Activated naive CD8-positive, alpha-beta T cell (primary cell): ENCODE measurements around the gene E2F2.
A peak's percentile ranks its signal among the peaks of the same experiment; 100 is the strongest.
"Not testable (repeated sequence)": the region's sequence is repeated elsewhere in the genome, so short reads cannot be mapped to it uniquely, and the experiment has no call there.

Experiments
- H3K27ac Mint-ChIP-seq: one replicate; pipeline ENCODE4 v1.8.0; 2021; ENCODE audit warnings: mixed read lengths
- H3K27me3 Mint-ChIP-seq: one replicate; pipeline ENCODE4 v1.8.0; 2021; ENCODE audit warnings: mixed read lengths
- H3K36me3 Mint-ChIP-seq: one replicate; pipeline ENCODE4 v1.8.0; 2021; ENCODE audit warnings: mixed read lengths
- H3K4me1 Mint-ChIP-seq: one replicate; pipeline ENCODE4 v1.8.0; 2021; ENCODE audit warnings: low read depth, mixed read lengths
- H3K4me3 Mint-ChIP-seq: one replicate; pipeline ENCODE4 v1.8.0; 2021; ENCODE audit warnings: mild to moderate bottlenecking, mixed read lengths
- H3K9me3 Mint-ChIP-seq: one replicate; pipeline ENCODE4 v1.8.0; 2021; ENCODE audit warnings: low read depth, mixed read lengths

The E2F2 gene

GRCh38 chr1:23525558-23526250 lies 5.3 kb downstream of the E2F2 start:
- no peaks in the 10 kb centered on the region for H3K36me3 Mint-ChIP-seq
- no peaks in the 10 kb centered on the region for H3K27me3 Mint-ChIP-seq
- H3K4me1 Mint-ChIP-seq = peaks cover 64% of the 10 kb centered on the region
- H3K27ac Mint-ChIP-seq = peak overlapping the region; percentile 61
- no peaks in the 10 kb centered on the region for H3K9me3 Mint-ChIP-seq
- H3K4me3 Mint-ChIP-seq = peak overlapping the region; percentile 61

DNA sequence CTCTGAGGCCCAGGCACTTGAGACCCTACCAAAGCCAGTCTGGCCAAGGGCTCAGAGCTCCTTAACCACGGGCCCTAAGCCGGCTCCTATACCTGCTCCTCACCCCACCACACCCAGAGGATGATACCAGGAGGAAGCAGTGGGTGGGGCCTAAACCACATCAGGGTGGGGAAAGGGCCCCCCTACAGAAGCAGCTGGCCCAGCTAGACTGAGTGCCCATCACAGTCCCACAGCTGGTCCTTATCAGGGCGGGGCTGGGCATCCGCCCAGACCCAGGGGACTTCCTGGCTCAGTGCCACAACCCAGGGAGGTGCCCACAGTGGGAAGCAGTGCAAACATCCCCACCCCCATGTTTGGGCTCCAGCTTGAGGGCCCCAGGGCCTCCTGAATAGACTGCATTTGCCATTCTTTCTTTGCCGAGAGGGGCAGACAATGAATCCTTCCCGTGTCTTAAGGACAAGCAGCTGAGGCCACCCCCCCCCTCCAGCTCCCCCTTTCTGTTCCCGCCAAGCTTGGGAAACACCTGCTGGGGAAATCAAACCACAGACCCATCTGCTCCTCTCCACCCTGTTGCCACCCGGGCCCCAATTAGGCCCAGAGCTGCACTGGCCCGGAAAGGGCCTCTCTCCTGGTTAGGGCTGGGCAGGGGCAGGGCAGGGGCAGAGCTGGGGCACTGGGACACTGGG lies 6.2 kb downstream of the E2F2 start:
- H3K36me3 Mint-ChIP-seq = no peaks in the 10 kb centered on the region
- peak overlapping the region; percentile 20 for H3K4me3 Mint-ChIP-seq
- no peaks in the 10 kb centered on the region for H3K9me3 Mint-ChIP-seq
- no peaks in the 10 kb centered on the region for H3K27me3 Mint-ChIP-seq
- H3K27ac Mint-ChIP-seq = no peak overlapping the region
- peaks cover 60% of the 10 kb centered on the region for H3K4me1 Mint-ChIP-seq

- Mint-ChIP-seq H3K4me3 (no peak overlapping the region), H3K27ac (no peak overlapping the region), H3K36me3 (no peaks in the 10 kb centered on the region), H3K4me1 (peaks cover 54% of the 10 kb centered on the region), H3K9me3 (no peaks in the 10 kb centered on the region), H3K27me3 (no peaks in the 10 kb centered on the region)
These were observed 6.9 kb downstream of the E2F2 start for GRCh38 chr1:23524163-23524562.

- H3K27me3 Mint-ChIP-seq = no peaks in the 10 kb centered on the region
- no peaks in the 10 kb centered on the region for H3K9me3 Mint-ChIP-seq
- peaks cover 37% of the 10 kb centered on the region for H3K4me1 Mint-ChIP-seq
- H3K4me3 Mint-ChIP-seq = no peak overlapping the region
- H3K27ac Mint-ChIP-seq = peak overlapping the region; percentile 17
- H3K36me3 Mint-ChIP-seq = peaks cover 2% of the 10 kb centered on the region
These were observed 8.6 kb downstream of the E2F2 start for GRCh38 chr1:23522244-23522982.

GRCh38 chr1:23521588-23521987 lies 9.4 kb downstream of the E2F2 start:
- H3K9me3 Mint-ChIP-seq = no peaks in the 10 kb centered on the region
- no peak overlapping the region for H3K4me3 Mint-ChIP-seq
- H3K4me1 Mint-ChIP-seq = peaks cover 29% of the 10 kb centered on the region
- no peaks in the 10 kb centered on the region for H3K27me3 Mint-ChIP-seq
- H3K36me3 Mint-ChIP-seq = peaks cover 2% of the 10 kb centered on the region
- H3K27ac Mint-ChIP-seq = peak overlapping the region; percentile 8

DNA sequence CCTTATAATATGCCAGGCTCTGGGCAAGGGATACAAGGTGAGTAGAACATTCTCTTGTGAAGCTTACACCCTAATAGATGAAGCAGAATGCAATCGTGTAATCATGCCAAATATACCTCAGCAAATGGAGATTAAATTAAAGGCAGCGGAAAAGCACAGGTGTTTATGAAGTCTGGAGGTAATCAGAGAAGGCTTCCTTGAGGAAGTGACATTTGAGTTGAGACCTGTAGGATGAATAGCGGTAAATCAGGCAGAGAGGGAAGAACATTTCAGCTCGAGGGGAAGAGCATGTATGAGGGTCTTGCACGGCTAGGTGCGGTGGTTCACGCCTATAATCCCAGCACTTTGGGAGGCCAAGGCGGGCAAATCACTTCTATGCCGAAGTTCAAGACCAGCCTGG lies 13.5 kb downstream of the E2F2 start:
- H3K36me3 Mint-ChIP-seq = peaks cover 2% of the 10 kb centered on the region
- no peaks in the 10 kb centered on the region for H3K9me3 Mint-ChIP-seq
- H3K27ac Mint-ChIP-seq = no peak overlapping the region
- H3K27me3 Mint-ChIP-seq = no peaks in the 10 kb centered on the region
- H3K4me3 Mint-ChIP-seq = no peak overlapping the region
- no peaks in the 10 kb centered on the region for H3K4me1 Mint-ChIP-seq

GRCh38 chr1:23515905-23516304 lies 15.1 kb downstream of the E2F2 start:
- no peaks in the 10 kb centered on the region for H3K9me3 Mint-ChIP-seq
- H3K27me3 Mint-ChIP-seq = no peaks in the 10 kb centered on the region
- H3K36me3 Mint-ChIP-seq = peaks cover 2% of the 10 kb centered on the region
- no peak overlapping the region for H3K27ac Mint-ChIP-seq
- no peak overlapping the region for H3K4me3 Mint-ChIP-seq
- H3K4me1 Mint-ChIP-seq = no peaks in the 10 kb centered on the region

- no peak overlapping the region for H3K27ac Mint-ChIP-seq
These were observed 16.8 kb downstream of the E2F2 start for GRCh38 chr1:23514111-23514679.

DNA sequence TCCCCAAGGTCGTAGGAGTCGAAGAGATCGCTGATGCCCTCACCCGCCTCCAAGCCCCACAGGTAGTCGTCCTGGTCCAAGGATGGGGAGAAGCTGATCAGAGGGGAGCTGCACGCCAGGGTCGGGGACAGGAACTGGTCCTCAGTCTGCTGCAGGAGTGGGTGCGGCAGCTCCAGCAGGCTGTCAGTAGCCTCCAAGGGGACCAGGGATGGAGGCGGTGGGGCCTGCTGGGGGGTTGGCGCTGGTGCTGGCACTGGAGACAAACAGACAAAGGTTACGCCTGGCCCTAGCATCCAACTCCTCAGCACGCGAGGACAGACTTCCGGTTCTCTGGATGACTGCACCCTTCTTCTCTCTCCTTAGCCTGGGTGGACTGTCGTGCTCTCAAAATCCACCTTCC lies 21.1 kb downstream of the E2F2 start:
- Mint-ChIP-seq H3K27ac (no peak overlapping the region), H3K4me1 (peaks cover 1% of the 10 kb centered on the region), H3K27me3 (no peaks in the 10 kb centered on the region), H3K36me3 (no peaks in the 10 kb centered on the region), H3K4me3 (no peak overlapping the region), H3K9me3 (no peaks in the 10 kb centered on the region)

More at GRCh38 chr1:23514111-23514679, 16.8 kb downstream of the E2F2 start:
- Mint-ChIP-seq H3K4me1 (no peaks in the 10 kb centered on the region), H3K4me3 (no peak overlapping the region), H3K9me3 (no peaks in the 10 kb centered on the region), H3K27me3 (no peaks in the 10 kb centered on the region), H3K36me3 (peaks cover 2% of the 10 kb centered on the region)

DNA sequence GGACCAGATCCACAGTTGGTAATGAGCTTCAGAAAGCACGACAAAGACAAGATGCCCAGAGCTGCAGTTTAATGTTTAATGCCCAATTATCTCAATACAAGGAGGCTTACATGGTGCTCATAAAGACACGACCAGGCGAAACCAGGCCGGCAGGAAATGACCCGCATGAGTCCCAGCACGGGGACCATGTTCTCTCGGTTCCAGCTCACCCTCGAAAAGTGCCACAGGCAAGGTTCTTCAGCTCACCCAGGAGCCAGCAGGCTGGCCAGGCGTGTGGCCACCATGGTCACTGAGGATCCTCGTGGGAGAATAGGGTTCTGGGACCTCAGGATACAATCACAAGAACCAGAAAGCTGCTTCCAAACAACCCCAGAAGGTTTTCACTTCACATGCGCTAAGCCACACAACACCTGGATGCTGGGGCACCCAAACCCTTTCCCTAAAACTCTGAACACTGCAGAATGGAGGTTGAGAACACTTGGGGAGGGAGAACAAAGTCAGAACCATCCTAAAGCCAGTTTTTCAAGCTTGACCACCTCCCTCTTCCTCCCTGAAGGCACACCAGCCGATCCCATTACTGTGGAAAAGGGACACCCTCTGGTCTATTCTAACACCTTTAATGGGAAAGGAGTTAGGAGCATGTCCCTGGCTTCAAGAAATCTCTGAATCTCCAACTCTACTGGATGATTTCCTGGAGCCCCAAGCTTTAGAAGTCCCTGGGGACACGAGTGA lies 24.5 kb downstream of the E2F2 start:
- Mint-ChIP-seq H3K4me3 (no peak overlapping the region), H3K27me3 (no peaks in the 10 kb centered on the region), H3K4me1 (peaks cover 2% of the 10 kb centered on the region), H3K9me3 (no peaks in the 10 kb centered on the region), H3K36me3 (no peaks in the 10 kb centered on the region), H3K27ac (no peak overlapping the region)

DNA sequence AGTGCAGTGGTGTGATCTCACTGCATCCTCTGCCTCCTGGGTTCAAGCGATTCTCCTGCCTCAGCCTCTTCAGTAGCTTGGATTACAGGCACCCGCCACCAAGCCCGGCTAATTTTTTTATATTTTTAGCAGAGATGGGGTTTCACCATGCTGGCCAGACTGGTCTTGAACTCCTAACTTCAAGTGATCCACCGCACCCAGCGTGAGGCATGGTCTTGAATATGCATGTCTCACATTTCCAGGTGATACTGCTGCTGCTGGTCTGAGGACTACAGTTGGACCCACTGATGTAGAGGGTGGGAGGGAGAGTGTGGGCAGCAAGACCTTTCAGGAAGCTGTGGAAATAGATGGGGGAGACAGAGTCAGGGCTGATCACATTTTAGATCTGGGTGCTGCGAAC lies 25.2 kb downstream of the E2F2 start:
- H3K4me3 Mint-ChIP-seq = no peak overlapping the region
- no peaks in the 10 kb centered on the region for H3K36me3 Mint-ChIP-seq
- H3K9me3 Mint-ChIP-seq = no peaks in the 10 kb centered on the region
- no peaks in the 10 kb centered on the region for H3K27me3 Mint-ChIP-seq
- H3K4me1 Mint-ChIP-seq = peaks cover 2% of the 10 kb centered on the region
- H3K27ac Mint-ChIP-seq = no peak overlapping the region

DNA sequence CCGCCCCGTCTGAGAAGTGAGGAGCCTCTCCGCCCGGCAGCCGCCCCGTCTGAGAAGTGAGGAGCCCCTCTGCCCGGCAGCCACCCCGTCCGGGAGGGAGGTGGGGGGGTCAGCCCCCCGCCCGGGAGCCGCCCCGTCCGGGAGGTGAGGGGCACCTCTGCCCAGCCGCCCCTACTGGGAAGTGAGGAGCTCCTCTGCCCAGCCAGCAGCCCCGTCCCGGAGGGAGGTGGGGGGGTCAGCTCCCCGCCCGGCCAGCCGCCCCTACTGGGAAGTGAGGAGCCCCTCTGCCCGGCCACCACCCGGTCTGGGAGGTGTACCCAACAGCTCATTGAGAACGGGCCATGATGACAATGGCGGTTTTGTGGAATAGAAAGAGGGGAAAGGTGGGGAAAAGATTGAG lies 26.9 kb downstream of the E2F2 start:
- not testable (repeated sequence) for H3K4me1 Mint-ChIP-seq, H3K27ac Mint-ChIP-seq, H3K36me3 Mint-ChIP-seq, H3K9me3 Mint-ChIP-seq, H3K4me3 Mint-ChIP-seq, H3K27me3 Mint-ChIP-seq

GRCh38 chr1:23502951-23503350 lies 28.1 kb downstream of the E2F2 start:
- Mint-ChIP-seq H3K4me3 (no peak overlapping the region), H3K27me3 (no peaks in the 10 kb centered on the region), H3K9me3 (no peaks in the 10 kb centered on the region), H3K36me3 (no peaks in the 10 kb centered on the region), H3K4me1 (peaks cover 2% of the 10 kb centered on the region), H3K27ac (no peak overlapping the region)

- Mint-ChIP-seq H3K36me3 (no peaks in the 10 kb centered on the region), H3K4me1 (peaks cover 2% of the 10 kb centered on the region), H3K27me3 (no peaks in the 10 kb centered on the region), H3K27ac (no peak overlapping the region), H3K9me3 (no peaks in the 10 kb centered on the region), H3K4me3 (no peak overlapping the region)
These were observed 30.6 kb downstream of the E2F2 start for GRCh38 chr1:23500466-23500865.
